ENCODE data around the gene PPDPF. TPM values are rescaled to one million over a fixed set of nuclear protein-coding genes. Genes with fewer than 3 reads are reported as not detected.

Gene PPDPF
- total RNA-seq, 4 donors from 2014 or later: 35.8 to 200 (median 88.6) TPM

DNA sequence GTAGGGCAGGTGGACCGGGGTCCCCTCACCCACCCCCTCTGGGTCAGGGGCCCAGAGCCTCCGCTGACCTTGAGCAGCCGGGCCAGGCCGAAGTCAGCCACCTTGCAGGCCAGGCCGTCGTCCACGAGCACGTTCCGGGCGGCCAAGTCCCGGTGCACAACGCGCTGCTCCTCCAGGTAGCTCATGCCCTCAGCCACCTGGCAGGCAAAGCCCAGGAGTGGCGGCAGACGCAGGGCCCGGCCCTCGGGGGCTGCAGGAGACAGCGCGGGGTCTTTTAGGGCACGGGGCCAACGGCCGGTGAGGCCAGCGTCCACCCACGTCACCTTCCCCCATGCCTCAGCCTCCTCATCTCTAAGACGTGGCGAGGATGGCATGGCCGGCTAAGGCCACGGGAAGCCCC, 20.8 kb downstream of the PPDPF start:
- TF ChIP-seq, protein P1, sequence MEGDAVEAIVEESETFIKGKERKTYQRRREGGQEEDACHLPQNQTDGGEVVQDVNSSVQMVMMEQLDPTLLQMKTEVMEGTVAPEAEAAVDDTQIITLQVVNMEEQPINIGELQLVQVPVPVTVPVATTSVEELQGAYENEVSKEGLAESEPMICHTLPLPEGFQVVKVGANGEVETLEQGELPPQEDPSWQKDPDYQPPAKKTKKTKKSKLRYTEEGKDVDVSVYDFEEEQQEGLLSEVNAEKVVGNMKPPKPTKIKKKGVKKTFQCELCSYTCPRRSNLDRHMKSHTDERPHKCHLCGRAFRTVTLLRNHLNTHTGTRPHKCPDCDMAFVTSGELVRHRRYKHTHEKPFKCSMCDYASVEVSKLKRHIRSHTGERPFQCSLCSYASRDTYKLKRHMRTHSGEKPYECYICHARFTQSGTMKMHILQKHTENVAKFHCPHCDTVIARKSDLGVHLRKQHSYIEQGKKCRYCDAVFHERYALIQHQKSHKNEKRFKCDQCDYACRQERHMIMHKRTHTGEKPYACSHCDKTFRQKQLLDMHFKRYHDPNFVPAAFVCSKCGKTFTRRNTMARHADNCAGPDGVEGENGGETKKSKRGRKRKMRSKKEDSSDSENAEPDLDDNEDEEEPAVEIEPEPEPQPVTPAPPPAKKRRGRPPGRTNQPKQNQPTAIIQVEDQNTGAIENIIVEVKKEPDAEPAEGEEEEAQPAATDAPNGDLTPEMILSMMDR (IDR thresholded peaks at IDR 0.05): no peak
- TF ChIP-seq POLR2A (IDR thresholded peaks at IDR 0.05): no peak
- Histone ChIP-seq H3K4me1 (no peaks in the 10 kb centered on the region), H3K4me3 (no peak overlapping the region), H3K27ac (no peak overlapping the region), H3K9me3 (no peaks in the 10 kb centered on the region), H3K36me3 (no peaks in the 10 kb centered on the region), H3K27me3 (peaks cover 7 to 11% of the 10 kb centered on the region in 2 donors)
- intact Hi-C loops (cut with DNase I; ENCODE audit: low total_unique reads): no loop called here
- no peak for DNase-seq

DNA sequence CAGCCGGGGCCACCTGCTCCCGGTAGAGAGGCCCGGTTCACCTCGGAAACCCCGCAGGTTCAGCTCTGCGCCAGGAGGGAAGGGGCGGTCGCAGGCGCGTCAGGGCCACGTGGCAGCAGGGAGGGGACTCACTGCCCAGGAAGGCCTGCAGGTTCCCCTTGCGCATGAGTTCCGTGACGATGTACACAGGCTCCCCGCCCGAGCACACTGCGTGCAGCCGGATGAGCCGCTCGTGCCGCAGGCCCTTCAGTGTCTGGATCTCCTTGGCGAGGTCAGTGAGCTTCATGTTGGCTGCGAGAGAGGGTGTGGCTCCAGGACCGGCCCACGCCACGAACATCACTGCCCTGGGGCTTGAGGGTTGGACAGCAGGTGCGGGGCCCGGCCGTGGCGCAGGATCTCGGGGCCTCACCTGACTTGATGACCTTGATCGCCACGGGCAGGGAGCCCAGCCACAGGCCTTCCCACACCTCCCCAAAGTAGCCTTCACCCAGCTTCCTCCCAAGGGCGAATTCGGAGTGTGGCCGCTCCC, 21.5 kb downstream of the PPDPF start:
- Histone ChIP-seq H3K27me3 (peaks cover 6% of the 10 kb centered on the region in 2 donors), H3K9me3 (no peaks in the 10 kb centered on the region), H3K4me1 (no peaks in the 10 kb centered on the region), H3K27ac (no peak overlapping the region), H3K4me3 (no peak overlapping the region), H3K36me3 (no peaks in the 10 kb centered on the region)
- no peak for DNase-seq
- TF ChIP-seq, protein P1 (IDR thresholded peaks at IDR 0.05): no peak
- no peak for TF ChIP-seq POLR2A (IDR thresholded peaks at IDR 0.05)
- intact Hi-C loops (cut with DNase I; ENCODE audit: low total_unique reads): no loop called here

DNA sequence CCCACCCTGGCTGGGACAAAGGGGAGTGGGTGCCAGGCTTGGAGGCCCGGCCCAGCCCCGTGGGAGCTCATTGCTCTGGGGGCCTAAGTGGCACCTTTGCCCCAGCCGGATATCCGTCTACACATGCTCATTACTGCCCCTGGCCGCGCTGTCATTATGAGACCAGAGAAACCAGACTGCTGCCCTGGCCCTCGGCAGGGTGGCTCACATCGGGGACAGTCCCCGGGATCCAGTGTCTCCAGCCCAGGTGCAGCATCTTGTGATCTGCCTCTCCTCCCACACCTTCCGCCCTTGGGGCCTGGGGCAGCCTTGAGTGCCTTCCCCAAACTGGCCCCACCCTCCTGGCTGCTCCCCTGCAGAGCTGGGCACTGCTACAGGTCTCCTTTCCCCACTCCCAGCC, 22.1 kb downstream of the PPDPF start:
- H3K27ac ChIP-seq: no peak overlapping the region
- DNase-seq: no peak
- no peaks in the 10 kb centered on the region for H3K4me1 ChIP-seq
- no peak overlapping the region for H3K4me3 ChIP-seq
- TF ChIP-seq, protein P1 (IDR thresholded peaks at IDR 0.05): no peak
- TF ChIP-seq POLR2A (IDR thresholded peaks at IDR 0.05): no peak
- peaks cover 0 to under 1% of the 10 kb centered on the region in 2 donors for H3K27me3 ChIP-seq
- intact Hi-C loops (cut with DNase I; ENCODE audit: low total_unique reads): no loop called here
- H3K9me3 ChIP-seq: no peaks in the 10 kb centered on the region
- no peaks in the 10 kb centered on the region for H3K36me3 ChIP-seq

DNA sequence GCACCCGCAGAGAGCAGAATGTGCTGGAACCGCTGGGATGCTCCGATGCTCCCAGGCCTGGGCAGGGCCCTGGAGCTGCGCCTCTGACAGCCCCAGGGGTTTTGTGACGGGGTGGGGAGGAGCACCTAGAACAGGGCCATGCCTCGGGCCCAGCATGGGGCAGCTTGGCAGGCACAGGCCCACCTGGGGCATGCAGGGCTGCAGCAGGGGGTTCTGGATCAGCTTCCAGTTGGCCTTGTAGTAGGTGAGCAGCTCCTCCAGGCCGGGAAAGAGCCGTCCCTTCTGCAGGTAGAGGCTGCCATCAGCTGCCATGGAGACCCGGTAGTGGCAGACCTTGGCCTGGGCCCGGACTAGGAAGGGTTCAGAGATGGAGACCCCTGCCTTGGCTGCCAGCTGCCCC, 22.6 kb downstream of the PPDPF start:
- DNase-seq: no peak
- H3K4me3 ChIP-seq: no peak overlapping the region
- TF ChIP-seq, protein P1 (IDR thresholded peaks at IDR 0.05): no peak
- TF ChIP-seq POLR2A (IDR thresholded peaks at IDR 0.05): no peak
- intact Hi-C loops (cut with DNase I; ENCODE audit: low total_unique reads): no loop called here
- H3K27ac ChIP-seq: no peak overlapping the region
- H3K9me3 ChIP-seq: no peaks in the 10 kb centered on the region
- no peaks in the 10 kb centered on the region for H3K27me3 ChIP-seq
- no peaks in the 10 kb centered on the region for H3K36me3 ChIP-seq
- no peaks in the 10 kb centered on the region for H3K4me1 ChIP-seq

DNA sequence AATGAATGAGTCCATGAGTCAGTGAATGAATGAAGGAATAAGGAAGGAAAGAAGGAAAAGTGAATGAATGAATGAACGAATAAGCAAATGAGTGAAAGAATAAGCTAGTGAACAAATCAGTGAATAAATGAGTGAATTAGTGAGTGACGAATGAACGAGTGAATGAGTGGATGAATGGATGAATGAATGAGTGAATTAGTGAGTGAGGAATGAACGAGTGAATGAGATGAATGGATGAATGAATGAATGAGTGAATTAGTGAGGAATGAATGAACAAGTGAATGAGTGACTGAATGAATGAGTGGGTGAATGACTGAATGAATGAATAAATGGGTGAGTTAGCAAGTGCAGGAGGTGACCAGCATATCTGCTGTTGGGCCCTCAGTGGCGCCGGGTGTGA, 23.2 kb downstream of the PPDPF start:
- Histone ChIP-seq H3K4me3 (no peak overlapping the region), H3K27ac (no peak overlapping the region), H3K4me1 (no peaks in the 10 kb centered on the region), H3K27me3 (no peaks in the 10 kb centered on the region), H3K36me3 (no peaks in the 10 kb centered on the region), H3K9me3 (no peaks in the 10 kb centered on the region)
- intact Hi-C loops (cut with DNase I; ENCODE audit: low total_unique reads): no loop called here
- TF ChIP-seq, protein P1 (IDR thresholded peaks at IDR 0.05): no peak
- no peak for TF ChIP-seq POLR2A (IDR thresholded peaks at IDR 0.05)
- DNase-seq: no peak

Data from uterus (tissue), 4 donors.